ENCODE data around the gene GPR62.
A peak's percentile ranks its signal among the peaks of the same experiment; 100 is the strongest.

DNA sequence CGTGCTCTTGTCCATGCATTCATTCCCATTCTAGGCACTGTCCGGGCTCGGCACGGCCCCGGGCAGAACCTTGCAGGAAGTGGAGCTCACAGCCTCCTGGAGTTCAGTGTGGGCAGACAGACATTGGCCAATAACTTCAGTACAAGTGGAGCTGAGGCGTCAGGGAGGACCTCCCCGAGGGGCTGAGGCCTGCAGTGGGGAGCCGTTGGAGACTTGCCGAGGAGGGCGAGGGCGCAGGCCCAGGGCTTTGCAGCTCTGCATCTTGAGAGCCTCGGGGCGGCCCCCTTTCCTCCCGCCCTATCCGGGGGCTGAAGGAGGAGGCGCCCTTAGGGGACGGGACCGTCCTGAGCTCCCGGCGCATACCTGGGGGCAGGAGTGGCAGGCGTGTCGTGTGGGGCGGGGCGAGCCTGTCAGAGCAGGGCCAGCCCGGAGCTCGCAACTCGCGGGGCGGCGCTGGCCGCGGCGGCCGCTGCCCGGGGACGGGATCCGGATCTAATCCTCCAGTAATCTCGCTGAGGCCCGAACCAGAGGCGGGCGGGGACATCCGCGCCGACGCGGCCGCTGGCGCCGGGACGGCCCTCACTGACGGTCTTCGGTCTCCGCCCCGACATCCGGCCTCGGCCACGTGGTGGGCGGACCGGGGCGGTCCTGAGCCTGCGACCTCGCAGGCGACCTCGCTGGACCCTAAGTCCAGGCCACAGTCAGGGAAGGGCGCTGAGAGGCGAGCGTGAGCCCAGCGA lies 27.8 kb downstream of the GPR62 start, which contains the start of gene ACY1:
- no peak for TF ChIP-seq EZH2 (IDR thresholded peaks at IDR 0.05; ENCODE audit: low read depth)
- TF ChIP-seq, protein P1, sequence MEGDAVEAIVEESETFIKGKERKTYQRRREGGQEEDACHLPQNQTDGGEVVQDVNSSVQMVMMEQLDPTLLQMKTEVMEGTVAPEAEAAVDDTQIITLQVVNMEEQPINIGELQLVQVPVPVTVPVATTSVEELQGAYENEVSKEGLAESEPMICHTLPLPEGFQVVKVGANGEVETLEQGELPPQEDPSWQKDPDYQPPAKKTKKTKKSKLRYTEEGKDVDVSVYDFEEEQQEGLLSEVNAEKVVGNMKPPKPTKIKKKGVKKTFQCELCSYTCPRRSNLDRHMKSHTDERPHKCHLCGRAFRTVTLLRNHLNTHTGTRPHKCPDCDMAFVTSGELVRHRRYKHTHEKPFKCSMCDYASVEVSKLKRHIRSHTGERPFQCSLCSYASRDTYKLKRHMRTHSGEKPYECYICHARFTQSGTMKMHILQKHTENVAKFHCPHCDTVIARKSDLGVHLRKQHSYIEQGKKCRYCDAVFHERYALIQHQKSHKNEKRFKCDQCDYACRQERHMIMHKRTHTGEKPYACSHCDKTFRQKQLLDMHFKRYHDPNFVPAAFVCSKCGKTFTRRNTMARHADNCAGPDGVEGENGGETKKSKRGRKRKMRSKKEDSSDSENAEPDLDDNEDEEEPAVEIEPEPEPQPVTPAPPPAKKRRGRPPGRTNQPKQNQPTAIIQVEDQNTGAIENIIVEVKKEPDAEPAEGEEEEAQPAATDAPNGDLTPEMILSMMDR (conservative IDR thresholded peaks at IDR 0.05) = peak; percentile 53
